Measurements from ENCODE around the gene SLC41A1.
A peak's percentile ranks its signal among the peaks of the same experiment; 100 is the strongest.
"Not testable (repeated sequence)": the region's sequence is repeated elsewhere in the genome, so short reads cannot be mapped to it uniquely, and the experiment has no call there.

Gene SLC41A1

GRCh38 chr1:205812878-205813754 is at the start of gene SLC41A1:
SLC41A1 (minus strand) TSS chr1:205813198; CDS start chr1:205810441, 2,757 bp downstream.
- peak in 1 of 2 experiments; percentile 8 for TF ChIP-seq CTCF (IDR thresholded peaks at IDR 0.05)
- DNase-seq, result peak; percentile 96 to 98
- H3K9me3 ChIP-seq, result no peaks in the 10 kb centered on the region
- H3K36me3 ChIP-seq, result peaks cover 0 to 17% (median 15%) of the 10 kb centered on the region in 3 donors
- no peaks in the 10 kb centered on the region for H3K27me3 ChIP-seq
- H3K4me3 ChIP-seq, result peak within 1 kb of the TSS; percentile 93 to 97
- H3K27ac ChIP-seq, result peak within 1 kb of the TSS; percentile 91 to 93
- peaks cover 0 to 51% (median 39%) of the 10 kb centered on the region in 4 donors for H3K4me1 ChIP-seq
- intact Hi-C loops (cut with DNase I; ENCODE audit: low total_unique reads), result loop anchor here (10.0 kb wide), 1 partner anchor 58 kb away; the partner anchor contains the start of gene NUCKS1

- TF ChIP-seq CTCF (IDR thresholded peaks at IDR 0.05), result no peak
- no peak for DNase-seq
- no peaks in the 10 kb centered on the region for H3K27me3 ChIP-seq
- no peaks in the 10 kb centered on the region for H3K36me3 ChIP-seq
- no peaks in the 10 kb centered on the region for H3K4me1 ChIP-seq
- no peaks in the 10 kb centered on the region for H3K9me3 ChIP-seq
- no peak overlapping the region for H3K4me3 ChIP-seq
- no peak overlapping the region for H3K27ac ChIP-seq
- intact Hi-C loops (cut with DNase I; ENCODE audit: low total_unique reads), result no loop called here
Observed at GRCh38 chr1:205861540-205861939, 48.5 kb upstream of the SLC41A1 start.

GRCh38 chr1:205858141-205858961 is 45.4 kb upstream of the SLC41A1 start:
- no peaks in the 10 kb centered on the region for H3K4me1 ChIP-seq
- no peak for DNase-seq
- no peaks in the 10 kb centered on the region for H3K27me3 ChIP-seq
- intact Hi-C loops (cut with DNase I; ENCODE audit: low total_unique reads), result no loop called here
- TF ChIP-seq CTCF (IDR thresholded peaks at IDR 0.05), result no peak
- no peak overlapping the region for H3K4me3 ChIP-seq
- H3K9me3 ChIP-seq, result no peaks in the 10 kb centered on the region
- H3K36me3 ChIP-seq, result no peaks in the 10 kb centered on the region
- H3K27ac ChIP-seq, result no peak overlapping the region

DNA sequence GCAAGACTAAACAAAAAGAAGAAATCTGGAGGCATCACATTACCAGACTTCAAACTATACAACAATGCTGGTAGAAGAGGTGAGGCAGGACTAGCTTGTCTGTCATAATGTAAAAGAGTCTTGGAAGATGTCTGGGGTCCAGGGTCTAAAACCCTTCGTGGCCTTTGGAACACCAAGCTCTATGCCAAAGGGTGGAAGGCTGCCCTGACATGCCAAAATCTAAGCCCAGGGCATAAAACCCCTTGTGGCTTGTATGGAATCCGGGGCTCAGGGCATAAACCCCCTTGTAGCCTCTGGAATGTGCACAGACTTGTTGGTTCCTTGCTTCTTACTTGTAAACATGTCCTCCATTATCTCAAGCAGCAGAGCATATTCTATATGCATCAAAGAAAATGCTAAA is 44.5 kb upstream of the SLC41A1 start:
- H3K4me3 ChIP-seq; DNase-seq; H3K9me3 ChIP-seq; H3K36me3 ChIP-seq; H3K27me3 ChIP-seq; intact Hi-C loops (cut with DNase I; ENCODE audit: low total_unique reads); H3K4me1 ChIP-seq; H3K27ac ChIP-seq: not testable (repeated sequence)

DNA sequence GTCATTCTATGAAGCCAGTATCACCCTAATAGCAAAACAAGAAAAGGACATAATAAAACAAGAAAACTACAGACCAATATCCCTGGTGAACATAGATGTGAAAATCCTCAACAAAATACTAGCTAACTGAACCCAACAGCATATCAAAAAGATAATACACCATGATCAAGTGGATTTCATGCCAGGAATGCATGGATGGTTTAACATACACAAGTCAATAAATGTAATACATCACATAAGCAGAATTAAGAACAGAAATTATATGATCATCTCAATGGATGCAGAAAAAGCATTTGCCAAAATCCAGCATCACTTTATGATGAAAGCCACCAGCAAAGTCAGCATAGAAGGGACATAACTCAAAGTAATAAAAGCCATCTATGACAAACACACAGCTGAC is 43.4 kb upstream of the SLC41A1 start:
- TF ChIP-seq CTCF (IDR thresholded peaks at IDR 0.05), result no peak
- Histone ChIP-seq H3K27ac (no peak overlapping the region), H3K4me1 (no peaks in the 10 kb centered on the region), H3K36me3 (peaks cover 0 to 6% (median 0%) of the 10 kb centered on the region in 3 donors), H3K9me3 (no peaks in the 10 kb centered on the region), H3K4me3 (no peak overlapping the region), H3K27me3 (no peaks in the 10 kb centered on the region)
- intact Hi-C loops (cut with DNase I; ENCODE audit: low total_unique reads), result no loop called here
- no peak for DNase-seq

DNA sequence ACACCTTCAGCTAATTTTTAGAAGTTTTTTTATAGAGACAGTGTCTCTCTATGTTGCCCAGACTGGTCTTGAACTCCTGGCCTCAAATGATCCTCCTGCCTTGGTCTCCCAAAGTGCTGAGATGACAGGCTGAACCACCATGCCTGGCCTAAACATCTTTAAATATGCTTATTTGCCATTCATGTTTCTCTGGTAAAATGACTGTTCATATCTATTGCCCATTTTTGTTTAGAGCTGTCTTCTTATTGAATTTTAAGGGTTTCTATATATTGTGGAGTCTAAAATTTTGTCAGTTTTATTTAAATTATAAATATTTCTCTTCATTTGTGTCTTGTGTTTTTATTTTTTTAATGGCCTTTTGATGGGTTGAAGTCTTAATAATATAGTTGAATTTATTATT is 40.0 kb upstream of the SLC41A1 start:
- Histone ChIP-seq H3K27ac (no peak overlapping the region), H3K4me3 (no peak overlapping the region), H3K36me3 (peaks cover 0 to 6% (median 0%) of the 10 kb centered on the region in 3 donors), H3K27me3 (no peaks in the 10 kb centered on the region), H3K4me1 (peaks cover 0 to 15% (median 0%) of the 10 kb centered on the region in 4 donors), H3K9me3 (no peaks in the 10 kb centered on the region)
- intact Hi-C loops (cut with DNase I; ENCODE audit: low total_unique reads), result no loop called here
- TF ChIP-seq CTCF (IDR thresholded peaks at IDR 0.05), result no peak
- no peak for DNase-seq

All from tibial artery (tissue), 4 donors.